Choroid plexus epithelial cell (primary cell): ENCODE measurements around the gene ASGR2.

Source experiments
- DNase-seq: peaks from one replicate; pipeline ENCODE4 v3.0.0-alpha.2; 2010; ENCODE audit warnings: low read depth
- H3K4me3 ChIP-seq: 2 replicates; pipeline ENCODE4 v1.5.1; 2011; ENCODE audit warnings: low read depth, mild to moderate bottlenecking, control low read depth, low read length, moderate library complexity
- TF ChIP-seq, protein P1 (sequence below): conservative IDR thresholded peaks from 2 replicates; pipeline ENCODE4 v1.5.1; 2011; ENCODE audit warnings: low read depth, mild to moderate bottlenecking, control low read depth, inconsistent platforms, low read length, moderate library complexity

The ASGR2 gene

DNA sequence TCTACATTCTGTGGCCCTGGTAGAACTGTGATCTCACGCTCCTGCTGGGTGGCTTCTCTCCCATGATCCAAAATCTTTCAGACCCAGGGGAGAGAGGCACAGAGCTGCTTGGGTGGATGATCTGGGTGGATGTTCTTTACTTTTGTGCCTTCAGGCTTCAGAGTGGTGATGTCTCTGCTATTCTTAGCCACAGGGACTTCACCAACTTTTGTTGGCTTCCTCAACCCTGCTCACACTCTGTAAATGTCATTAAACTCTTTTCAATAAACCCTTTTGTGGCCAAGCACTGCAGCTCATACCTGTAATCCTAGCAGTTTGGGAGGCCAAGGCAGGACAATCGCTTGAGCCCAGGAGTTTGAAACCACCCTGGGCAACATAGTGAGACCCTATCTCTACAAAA is 42.2 kb downstream of the ASGR2 start:
- TF ChIP-seq, protein P1, sequence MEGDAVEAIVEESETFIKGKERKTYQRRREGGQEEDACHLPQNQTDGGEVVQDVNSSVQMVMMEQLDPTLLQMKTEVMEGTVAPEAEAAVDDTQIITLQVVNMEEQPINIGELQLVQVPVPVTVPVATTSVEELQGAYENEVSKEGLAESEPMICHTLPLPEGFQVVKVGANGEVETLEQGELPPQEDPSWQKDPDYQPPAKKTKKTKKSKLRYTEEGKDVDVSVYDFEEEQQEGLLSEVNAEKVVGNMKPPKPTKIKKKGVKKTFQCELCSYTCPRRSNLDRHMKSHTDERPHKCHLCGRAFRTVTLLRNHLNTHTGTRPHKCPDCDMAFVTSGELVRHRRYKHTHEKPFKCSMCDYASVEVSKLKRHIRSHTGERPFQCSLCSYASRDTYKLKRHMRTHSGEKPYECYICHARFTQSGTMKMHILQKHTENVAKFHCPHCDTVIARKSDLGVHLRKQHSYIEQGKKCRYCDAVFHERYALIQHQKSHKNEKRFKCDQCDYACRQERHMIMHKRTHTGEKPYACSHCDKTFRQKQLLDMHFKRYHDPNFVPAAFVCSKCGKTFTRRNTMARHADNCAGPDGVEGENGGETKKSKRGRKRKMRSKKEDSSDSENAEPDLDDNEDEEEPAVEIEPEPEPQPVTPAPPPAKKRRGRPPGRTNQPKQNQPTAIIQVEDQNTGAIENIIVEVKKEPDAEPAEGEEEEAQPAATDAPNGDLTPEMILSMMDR, result no peak
- no peak for DNase-seq
- no peak overlapping the region for H3K4me3 ChIP-seq

DNA sequence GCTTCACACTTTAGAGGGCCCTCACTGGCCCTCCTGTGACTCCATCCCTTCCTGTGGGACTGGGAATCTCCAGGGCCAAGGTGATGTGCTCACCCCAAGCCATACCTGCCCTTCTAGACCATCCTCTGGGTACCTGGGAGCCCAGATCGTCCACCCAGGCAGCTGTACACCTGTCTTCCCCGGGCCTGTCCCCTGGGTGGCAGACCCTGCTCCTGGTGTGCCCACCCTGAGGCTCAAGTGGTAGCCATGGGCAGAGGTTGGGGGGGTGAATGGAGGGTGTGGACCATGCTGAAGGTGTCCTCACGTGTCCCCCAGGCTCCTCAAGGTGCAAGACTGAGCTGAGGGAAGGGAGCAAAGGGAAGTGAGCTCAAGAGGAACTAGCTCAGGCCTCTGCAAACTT is 43.9 kb downstream of the ASGR2 start:
- TF ChIP-seq, protein P1, result no peak
- no peak for DNase-seq
- no peak overlapping the region for H3K4me3 ChIP-seq

DNA sequence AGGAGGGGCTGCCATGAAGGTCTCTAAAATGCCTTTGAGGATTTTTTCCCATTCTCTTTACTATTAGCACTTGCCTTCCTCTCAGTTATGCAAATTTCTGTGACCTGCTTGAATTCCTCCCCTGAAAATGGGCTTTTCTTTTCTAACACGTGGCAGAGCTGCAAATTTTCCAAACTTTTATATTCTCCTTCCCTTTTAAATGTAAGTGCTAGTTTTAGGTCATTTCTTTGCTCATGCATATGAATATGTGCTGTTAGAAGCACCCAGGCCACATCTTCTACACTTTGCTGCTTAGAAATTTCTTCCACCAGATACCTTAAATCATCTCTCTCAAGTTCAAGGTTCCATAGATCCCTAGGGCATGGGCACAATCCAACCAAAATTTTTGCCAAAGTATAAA is 46.4 kb downstream of the ASGR2 start:
- no peak overlapping the region for H3K4me3 ChIP-seq
- TF ChIP-seq, protein P1, result no peak
- no peak for DNase-seq

DNA sequence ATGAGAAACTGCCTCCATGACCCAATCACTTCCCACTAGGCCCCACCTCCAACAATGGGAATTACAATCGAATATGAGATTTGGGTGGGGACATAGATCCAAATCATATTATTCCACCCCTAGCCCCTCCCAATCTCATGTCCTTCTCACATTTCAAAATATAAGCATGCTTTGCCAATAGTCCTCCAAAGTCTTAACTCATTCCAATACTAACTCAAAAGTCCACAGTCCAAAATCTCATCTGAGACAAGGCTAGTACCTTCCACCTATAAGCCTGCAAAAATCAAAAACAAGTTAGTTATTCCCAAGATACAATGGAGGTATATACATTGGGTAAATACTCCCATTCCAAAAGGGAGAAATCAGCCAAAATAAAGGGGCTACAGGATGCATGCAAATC is 47.4 kb downstream of the ASGR2 start:
- TF ChIP-seq, protein P1, result no peak
- no peak for DNase-seq
- H3K4me3 ChIP-seq, result no peak overlapping the region

DNA sequence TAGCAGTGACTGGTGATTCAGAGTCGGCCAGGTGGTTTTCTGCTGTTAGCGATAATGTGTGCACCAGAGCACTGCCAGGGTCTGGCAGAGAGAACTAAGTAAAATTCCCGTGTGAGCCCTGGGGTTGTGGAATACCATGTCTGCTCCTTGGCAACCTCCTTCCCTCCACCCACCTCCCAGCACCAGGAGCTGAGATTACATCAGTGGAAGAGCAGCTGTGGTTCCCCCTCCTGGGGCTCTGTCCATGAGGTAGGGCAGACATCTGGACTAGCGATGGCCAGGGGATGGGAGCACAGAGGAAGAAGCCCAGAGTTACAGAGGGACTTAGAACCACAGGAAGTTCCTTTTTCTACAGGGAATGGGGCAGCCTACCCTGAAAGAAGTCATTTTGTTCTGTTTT is 50.4 kb downstream of the ASGR2 start:
- DNase-seq, result peak; percentile 43
- TF ChIP-seq, protein P1, result no peak
- H3K4me3 ChIP-seq, result no peak overlapping the region

DNA sequence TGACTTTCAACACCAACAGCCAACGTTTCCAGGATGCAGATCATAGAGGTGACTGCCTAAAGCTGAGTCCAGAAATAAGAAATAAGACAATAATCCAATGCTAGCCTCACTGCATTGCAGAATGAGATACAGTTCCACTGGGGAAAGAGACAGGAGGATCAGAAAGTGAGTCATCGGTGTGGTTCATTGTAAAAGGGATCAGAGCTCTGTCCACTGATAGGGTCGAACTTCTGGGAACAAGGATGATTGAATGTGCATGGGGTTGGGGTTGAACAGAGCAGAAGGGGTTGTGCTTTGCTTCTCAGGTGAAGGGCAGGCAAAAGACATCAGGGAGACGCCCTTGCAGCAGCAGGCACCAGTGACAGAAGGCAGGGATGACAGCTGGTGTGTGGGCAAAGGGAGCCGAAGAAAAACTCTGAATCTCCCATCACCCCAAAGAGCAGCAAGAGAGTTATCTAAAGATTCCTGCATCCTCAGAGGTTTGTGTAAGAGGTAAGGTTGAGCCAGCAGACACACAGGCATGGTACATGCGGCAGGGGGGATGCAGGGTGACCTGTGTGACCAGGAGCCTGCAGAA is 51.0 kb downstream of the ASGR2 start:
- peak; percentile 21 for DNase-seq
- no peak overlapping the region for H3K4me3 ChIP-seq
- TF ChIP-seq, protein P1, result no peak

DNA sequence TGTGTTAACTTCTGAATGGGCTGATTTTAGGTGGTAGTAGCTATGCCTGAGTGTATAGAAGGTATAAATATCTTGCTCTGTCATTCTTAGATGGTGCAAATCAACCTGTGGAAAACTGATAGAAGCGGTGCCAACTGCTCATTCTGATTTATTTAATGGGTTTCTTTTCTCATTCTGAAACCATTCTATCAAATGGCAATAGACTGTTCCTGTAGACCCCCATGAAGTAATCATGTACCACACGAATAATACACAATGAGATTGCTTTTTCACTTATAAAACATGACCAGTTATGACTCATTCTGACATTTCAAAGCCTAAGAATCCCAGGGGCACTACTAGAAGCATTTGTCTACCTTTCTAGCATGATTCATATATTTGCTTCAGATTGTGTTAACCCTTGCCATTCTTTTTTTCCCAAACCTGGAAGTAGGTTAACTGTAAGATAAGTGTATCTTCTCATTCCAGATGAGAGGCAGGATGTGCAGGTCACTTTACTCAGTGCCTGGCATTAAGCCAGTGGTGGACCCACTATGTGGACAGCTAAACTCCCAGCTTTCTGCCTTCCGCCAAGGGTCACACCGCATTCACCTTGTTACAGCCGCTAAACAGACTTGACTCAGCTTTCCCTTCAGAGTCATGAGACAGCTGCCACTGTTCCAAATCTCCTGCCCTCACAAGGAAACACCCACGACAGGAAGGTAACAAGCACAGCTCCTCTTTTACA is 54.3 kb downstream of the ASGR2 start:
- peak; percentile 78 for DNase-seq
- TF ChIP-seq, protein P1, result no peak
- no peak overlapping the region for H3K4me3 ChIP-seq
